Hepatic stellate cell (primary cell): Measurements from ENCODE around the gene LGI4.

Source experiments
- DNase-seq: peaks from one replicate; pipeline ENCODE4 v3.0.0; 2011; ENCODE audit warnings: low spot score

LGI4 gene

DNA sequence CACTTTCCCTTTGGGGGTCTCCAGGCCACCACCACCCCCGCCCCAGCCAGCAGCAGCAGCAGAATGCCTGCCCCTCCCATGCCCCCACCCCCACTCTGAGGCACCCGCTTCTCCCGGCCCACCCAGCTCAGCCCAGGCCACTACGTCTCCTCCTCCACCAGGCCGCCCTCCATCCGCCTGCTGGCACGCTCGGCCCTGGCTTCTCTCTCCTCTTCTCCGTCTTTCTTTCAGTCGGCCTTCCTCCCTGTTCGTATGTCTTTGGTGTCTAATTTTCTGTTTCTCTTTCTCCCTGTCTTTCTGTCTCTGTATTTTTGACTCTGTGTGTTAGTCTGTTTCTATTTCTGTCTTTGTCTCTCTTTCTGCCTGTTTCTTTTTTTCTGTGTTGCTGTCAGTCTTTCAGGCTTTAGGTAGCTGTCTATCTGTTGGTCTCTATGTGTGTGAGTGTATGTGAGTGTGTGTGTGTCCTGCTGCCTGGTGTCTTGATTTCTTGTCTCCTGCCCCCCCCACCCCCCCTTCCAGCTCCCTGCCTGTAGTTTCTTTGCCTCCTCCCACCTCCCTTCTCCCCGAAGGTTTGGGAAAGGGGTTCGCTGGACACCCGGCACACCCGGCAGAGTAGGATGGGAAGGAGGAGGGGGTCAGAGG is at the start of gene LGI4:
Gene LGI4 (minus strand): TSS at position 459 of the 642 bp plus-strand sequence. CDS start 379 bp downstream, at position 80.
- no peak for DNase-seq

GRCh38 chr19:35184267-35184666 is 49.4 kb upstream of the LGI4 start:
- no peak for DNase-seq

DNA sequence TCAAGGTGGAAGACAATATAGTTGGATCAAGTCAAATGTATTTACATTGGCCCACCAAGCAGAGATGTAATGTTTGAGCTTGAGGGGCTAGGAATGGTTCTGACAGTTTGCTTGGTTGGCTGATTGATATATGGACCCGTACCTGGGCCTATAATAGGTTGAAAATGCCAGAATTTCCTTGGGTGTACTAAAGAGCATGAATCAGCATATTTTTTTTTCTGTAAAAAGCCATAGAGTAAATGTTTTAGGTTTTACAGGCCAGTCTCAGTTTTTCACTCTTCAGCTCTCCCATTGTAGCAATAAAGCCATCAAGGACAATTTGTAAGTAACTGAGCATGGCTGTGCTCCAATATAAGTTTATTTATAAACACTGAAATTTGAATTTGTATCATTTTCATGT is 46.5 kb upstream of the LGI4 start:
- DNase-seq: no peak

GRCh38 chr19:35179830-35180229 is 45.0 kb upstream of the LGI4 start:
- DNase-seq: no peak

GRCh38 chr19:35178701-35179100 is 43.8 kb upstream of the LGI4 start:
- DNase-seq: no peak

DNA sequence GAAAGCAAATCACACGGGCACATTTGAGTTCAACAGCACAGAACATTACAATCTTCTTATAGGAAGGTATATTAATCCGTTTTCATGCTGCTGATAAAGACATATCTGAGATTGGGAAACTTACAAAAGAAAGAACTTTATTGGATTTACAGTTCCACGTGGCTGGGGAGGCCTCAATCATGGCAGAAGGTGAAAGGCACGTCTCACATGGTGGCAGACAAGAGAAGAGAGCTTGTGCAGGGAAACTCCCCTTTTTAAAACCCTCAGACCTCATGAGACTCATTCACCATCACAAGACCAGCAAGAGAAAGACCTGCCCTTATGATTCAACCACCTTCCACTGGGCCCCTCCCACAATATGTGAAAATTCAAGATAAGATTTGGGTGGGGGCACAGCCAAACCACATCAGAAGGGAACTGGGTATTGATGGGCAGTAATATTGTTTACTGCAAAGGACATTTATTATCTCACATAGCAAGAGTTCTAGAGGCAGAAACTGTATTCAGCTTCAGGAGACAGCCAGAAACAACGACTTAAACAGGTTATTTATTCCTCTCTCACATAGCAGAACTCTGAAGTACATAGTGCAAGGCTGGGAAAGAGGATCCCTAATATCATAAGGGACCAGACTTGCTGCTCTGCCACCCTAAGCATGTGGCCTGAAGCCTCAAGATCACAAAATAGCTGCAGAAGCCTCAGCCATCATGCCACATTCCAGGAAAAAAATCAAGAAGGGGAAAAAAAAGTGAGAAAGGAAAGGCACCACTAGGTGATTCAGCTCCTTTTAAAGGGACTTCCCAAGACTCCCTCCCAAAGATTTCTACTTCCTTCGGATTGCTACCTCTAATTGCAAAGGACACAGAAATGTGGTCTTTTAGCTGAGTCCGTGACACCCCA is 42.8 kb upstream of the LGI4 start:
- DNase-seq: no peak

DNA sequence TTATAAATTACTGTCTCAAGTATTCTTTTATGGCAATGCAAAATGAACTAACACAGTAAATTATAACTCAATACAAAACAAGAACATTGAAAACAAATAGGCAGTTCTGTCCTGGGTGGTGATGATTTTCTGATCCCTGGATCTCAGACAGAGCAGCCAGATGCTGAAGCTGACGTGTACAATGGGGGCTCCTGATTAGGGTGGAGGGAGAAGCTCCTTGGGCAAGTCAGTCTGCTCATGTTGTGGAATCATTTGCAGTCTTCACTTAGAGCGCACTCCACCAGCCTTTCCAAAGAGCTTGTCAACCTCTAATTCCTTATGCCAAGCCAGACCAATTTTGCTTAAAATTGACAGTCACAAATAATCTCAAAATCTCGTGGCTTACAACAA is 41.3 kb upstream of the LGI4 start:
- no peak for DNase-seq

DNA sequence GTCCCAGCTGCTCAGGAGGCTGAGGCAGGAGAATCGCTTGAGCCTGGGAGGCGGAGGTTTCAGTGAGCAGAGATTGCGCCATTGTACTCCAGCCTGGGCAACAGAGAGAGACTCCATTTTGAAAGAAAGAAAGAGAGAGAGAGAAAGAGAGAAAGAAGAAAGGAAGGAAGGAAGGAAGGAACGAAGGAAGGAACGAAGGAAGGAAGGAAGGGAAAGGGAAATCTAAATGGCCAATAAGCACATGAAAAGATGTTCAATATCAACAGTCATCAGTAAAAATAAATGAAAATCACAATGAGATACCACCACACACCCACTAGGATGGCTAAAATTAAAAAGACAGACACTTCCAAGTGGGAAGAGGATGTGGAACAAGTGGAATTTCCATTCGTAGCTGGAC is 39.4 kb upstream of the LGI4 start:
- DNase-seq: no peak

GRCh38 chr19:35171730-35172129 is 36.9 kb upstream of the LGI4 start:
- no peak for DNase-seq

DNA sequence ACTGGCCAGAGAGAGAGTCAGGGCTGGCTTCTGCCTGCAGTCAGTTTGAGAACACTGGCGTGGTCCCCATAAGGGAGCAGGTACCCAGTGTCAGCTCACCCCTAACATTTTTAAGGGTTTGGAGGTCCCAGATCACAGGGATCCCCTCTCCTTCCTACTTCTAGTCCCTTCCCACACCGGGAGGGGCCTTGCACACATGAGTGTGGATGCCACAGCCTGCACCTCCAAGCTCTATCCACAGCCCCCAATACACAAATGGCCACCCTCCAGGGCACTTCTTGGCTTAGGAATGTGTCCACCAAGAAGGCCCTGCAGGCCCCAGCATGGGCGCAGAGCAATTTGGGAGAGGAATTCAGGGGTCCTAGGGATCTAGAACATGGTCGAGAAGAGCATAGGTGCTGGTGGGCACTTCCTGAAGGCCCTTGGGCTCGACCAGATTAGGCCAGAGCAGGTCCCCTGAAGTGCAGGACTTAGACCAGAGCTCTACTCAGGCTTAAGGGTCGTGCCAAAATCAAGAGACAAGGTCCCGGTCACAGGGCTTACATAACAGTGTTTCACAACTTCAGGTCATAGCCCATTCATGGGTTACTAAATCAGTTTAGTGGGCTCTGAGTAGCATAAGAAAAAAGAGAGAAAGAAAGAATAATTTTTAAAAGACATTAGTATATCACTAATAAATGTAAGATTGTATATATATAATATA is 35.7 kb upstream of the LGI4 start:
- DNase-seq: no peak

GRCh38 chr19:35169221-35169995 is 34.5 kb upstream of the LGI4 start:
- no peak for DNase-seq

GRCh38 chr19:35168196-35168595 is 33.3 kb upstream of the LGI4 start:
- no peak for DNase-seq

- DNase-seq: no peak
Measured at GRCh38 chr19:35167251-35168119, 32.6 kb upstream of the LGI4 start.

- no peak for DNase-seq
Measured at GRCh38 chr19:35166100-35167063, 31.5 kb upstream of the LGI4 start.

GRCh38 chr19:35165200-35166058 is 30.6 kb upstream of the LGI4 start:
- no peak for DNase-seq

- no peak for DNase-seq
Measured at GRCh38 chr19:35164418-35164817, 29.6 kb upstream of the LGI4 start.

- DNase-seq: no peak
Measured at GRCh38 chr19:35162471-35163326, 27.8 kb upstream of the LGI4 start.

DNA sequence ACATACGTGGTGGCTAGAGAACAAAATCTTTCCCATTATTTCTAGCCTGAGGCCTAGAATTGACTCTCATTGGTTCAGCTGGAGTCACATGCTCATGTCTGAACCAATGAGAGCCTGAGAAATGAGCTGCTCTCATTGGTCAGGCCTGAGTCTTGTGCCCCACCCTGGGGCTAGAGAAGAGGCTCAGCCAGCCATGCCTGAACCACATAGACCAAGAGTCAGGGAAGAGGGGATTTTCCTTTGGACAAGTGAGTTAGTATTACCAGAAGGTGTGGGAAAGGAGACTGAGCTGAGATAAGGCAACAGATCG is 26.5 kb upstream of the LGI4 start:
- DNase-seq: no peak
